ENCODE results near the gene FADS3. TPM values are rescaled to one million over a fixed set of nuclear protein-coding genes. Genes with fewer than 3 reads are reported as not detected.

The FADS3 gene
- total RNA-seq, result 121 and 135 TPM in 2 replicates

- Mint-ChIP-seq H3K27me3 (no peaks in the 10 kb centered on the region), H3K9me3 (no peaks in the 10 kb centered on the region), H3K4me1 (peaks cover 41% of the 10 kb centered on the region), H3K36me3 (ENCODE audit: low read depth) (peaks cover 9% of the 10 kb centered on the region), H3K4me3 (peak within 1 kb of the TSS; percentile 88), H3K27ac (peak within 1 kb of the TSS; percentile 87)
- intact Hi-C loops (cut with micrococcal nuclease), result loop anchor here (1.0 to 5.0 kb wide), 7 partner anchors 8 to 231 kb away; partner anchors contain the start of genes FADS1, FTH1 and INCENP
- DNase-seq (peak; percentile 81), ATAC-seq (ENCODE audit: low read depth) (peak; percentile 63)
- ChIA-PET CTCF (interaction anchor here (1.0 to 16.5 kb wide), 6 partner anchors 12 to 189 kb away, joined by 3 to 298 read pairs (median 6); no protein-coding TSS in a partner anchor), POLR2A (interaction anchor here (0.7 to 3.9 kb wide), 12 partner anchors 11 to 190 kb away, joined by 3 to 63 read pairs (median 4); partner anchors contain the start of genes FADS1, FADS2, FEN1 and FTH1)
- TF ChIP-seq CTCF (IDR thresholded peaks at IDR 0.05), result no peak
Observed at GRCh38 chr11:61891331-61892084, at the start of gene FADS3. Gene FADS3 (minus strand): TSS chr11:61891545. CDS start chr11:61891381, 164 bp downstream.

- TF ChIP-seq CTCF (IDR thresholded peaks at IDR 0.05), result no peak
- Mint-ChIP-seq H3K9me3 (peaks cover 6% of the 10 kb centered on the region), H3K4me1 (no peaks in the 10 kb centered on the region), H3K36me3 (ENCODE audit: low read depth) (peaks cover 2% of the 10 kb centered on the region), H3K27ac (no peak overlapping the region), H3K4me3 (no peak overlapping the region), H3K27me3 (peaks cover 4% of the 10 kb centered on the region)
- ATAC-seq (ENCODE audit: low read depth) (no peak), DNase-seq (no peak)
- POLR2A ChIA-PET, result interaction anchor here (0.6 kb wide), 1 partner anchor 64 kb away, joined by 3 read pairs; no protein-coding TSS in a partner anchor
- CTCF ChIA-PET, result no interaction called here
- intact Hi-C loops (cut with micrococcal nuclease), result no loop called here
Observed at GRCh38 chr11:61940466-61940865, 49.1 kb upstream of the FADS3 start.

GRCh38 chr11:61935861-61936260 is 44.5 kb upstream of the FADS3 start:
- ATAC-seq (ENCODE audit: low read depth) (no peak), DNase-seq (no peak)
- Mint-ChIP-seq H3K36me3 (ENCODE audit: low read depth) (peaks cover 2% of the 10 kb centered on the region), H3K27me3 (peaks cover 16% of the 10 kb centered on the region), H3K27ac (no peak overlapping the region), H3K9me3 (peaks cover 9% of the 10 kb centered on the region), H3K4me1 (no peaks in the 10 kb centered on the region), H3K4me3 (no peak overlapping the region)
- CTCF ChIA-PET, result no interaction called here
- intact Hi-C loops (cut with micrococcal nuclease), result no loop called here
- POLR2A ChIA-PET, result interaction anchor here (0.7 kb wide), 1 partner anchor 220 kb away, joined by 3 read pairs; no protein-coding TSS in a partner anchor
- no peak for TF ChIP-seq CTCF (IDR thresholded peaks at IDR 0.05)

- ATAC-seq (ENCODE audit: low read depth), result no peak
- no peak overlapping the region for H3K4me3 Mint-ChIP-seq
- CTCF ChIA-PET, result no interaction called here
Observed at GRCh38 chr11:61930933-61931332, 39.6 kb upstream of the FADS3 start.

More at GRCh38 chr11:61930933-61931332, 39.6 kb upstream of the FADS3 start:
- Mint-ChIP-seq H3K27ac (no peak overlapping the region), H3K9me3 (peaks cover 4% of the 10 kb centered on the region), H3K27me3 (peaks cover 13% of the 10 kb centered on the region), H3K36me3 (ENCODE audit: low read depth) (no peaks in the 10 kb centered on the region), H3K4me1 (no peaks in the 10 kb centered on the region)
- POLR2A ChIA-PET, result no interaction called here
- TF ChIP-seq CTCF (IDR thresholded peaks at IDR 0.05), result no peak
- no peak for DNase-seq
- intact Hi-C loops (cut with micrococcal nuclease), result no loop called here

All from activated B cell treated with CpG ODN at 0.5 μM for 24 hours (primary cell).